Stimulated activated CD8-positive, alpha-beta memory T cell treated with anti-CD3 and anti-CD28 coated beads, Interleukin-4, amount 100 ng/mL, for 24 hours (primary cell): ENCODE measurements around the gene COASY.
A peak's percentile ranks its signal among the peaks of the same experiment; 100 is the strongest.

Experiments
- DNase-seq: peaks from one replicate; pipeline ENCODE4 v3.0.0-alpha.2; 2020; ENCODE audit warnings: low read depth

The COASY gene

DNA sequence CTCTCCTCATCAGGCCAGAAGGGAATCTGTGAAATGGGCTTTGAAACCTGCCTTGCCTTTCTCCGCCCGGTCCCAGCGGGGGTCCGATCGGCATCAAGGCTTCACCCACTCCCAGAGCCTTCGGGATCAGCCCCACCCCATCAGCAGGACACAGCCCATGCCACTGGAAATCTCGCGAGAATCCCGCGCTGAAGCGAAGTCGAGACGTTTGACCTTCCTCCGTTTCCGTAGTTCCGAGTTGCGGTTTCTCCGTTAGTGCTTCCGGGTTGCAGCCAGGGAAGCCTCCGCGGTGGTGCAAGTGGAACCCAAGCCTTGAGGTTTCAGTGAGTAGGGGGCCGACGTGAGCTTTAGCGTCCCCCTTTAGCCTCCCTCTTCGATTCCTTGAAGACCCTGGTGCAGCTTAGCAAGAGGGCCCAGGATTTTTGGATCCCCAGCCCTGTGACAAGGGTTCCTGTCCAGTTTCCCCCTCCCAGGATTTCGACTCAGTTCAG is at the start of gene COASY:
Gene COASY (plus strand): TSS at position 252 of the 491 bp plus-strand sequence. CDS start 475 bp downstream, outside the sequence.
- DNase-seq = peak; percentile 87

DNA sequence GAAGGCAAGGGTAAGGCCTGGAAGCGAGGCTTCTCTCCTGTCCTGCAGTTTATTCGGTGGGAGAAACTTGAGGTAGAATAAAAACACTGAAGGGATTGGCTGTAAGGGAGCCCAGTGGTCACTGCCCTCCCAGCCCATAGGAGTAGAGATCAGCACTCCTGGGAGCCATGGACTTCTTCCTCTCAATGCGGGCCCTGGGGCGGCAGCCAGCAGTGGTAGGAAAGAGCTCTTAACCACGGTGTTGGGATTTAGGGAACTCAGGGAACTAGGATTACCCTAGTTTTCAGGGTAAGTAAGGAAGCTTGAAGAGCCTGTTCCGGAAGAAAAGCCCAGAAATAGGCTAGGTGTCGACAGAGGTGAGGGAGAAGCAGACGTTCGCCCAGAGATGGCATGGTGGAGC is 49.7 kb upstream of the COASY start:
- no peak for DNase-seq

DNA sequence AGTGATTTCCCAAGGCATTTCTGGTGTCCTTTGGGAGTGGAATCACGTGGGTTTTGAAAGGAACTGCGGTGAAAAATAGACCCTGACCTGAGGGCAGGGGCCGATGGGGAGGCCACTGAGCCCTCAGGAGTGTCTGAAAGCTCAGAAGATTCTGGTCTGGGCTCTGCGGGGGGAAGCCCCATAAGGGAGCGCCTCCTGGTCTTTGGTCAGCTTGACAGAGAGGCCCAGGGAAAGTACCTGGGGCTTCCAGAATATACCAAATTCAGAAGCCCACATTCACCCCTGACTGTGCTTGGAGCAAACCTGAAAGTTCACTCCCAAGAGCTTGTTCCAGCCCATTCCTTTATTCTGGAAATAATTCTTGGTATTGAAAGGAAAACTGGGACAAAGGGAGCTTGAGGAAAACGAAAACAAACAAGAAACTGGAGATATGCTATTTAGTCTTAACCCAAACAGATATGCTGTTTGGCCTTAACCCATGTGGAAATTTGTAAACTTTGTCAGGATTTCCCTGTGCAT is 49.2 kb upstream of the COASY start:
- no peak for DNase-seq

DNA sequence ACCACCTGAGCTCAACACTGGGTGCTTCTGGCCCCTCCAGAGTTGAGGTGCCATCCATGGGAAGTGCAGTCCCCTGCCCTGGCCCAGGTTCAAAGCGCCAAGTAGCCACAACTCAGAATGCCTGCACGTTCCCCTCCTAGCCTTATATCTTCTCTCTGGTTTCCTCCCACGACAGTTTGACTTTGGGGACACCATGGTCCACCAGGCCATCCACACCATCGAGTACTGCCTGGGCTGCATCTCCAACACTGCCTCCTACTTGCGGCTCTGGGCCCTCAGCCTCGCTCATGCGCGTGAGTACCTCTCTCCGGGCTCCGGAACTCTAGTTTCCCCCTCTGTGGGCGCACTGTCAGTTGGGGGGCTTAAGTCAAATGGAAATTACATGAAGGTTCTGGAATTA is 48.3 kb upstream of the COASY start:
- DNase-seq = no peak

DNA sequence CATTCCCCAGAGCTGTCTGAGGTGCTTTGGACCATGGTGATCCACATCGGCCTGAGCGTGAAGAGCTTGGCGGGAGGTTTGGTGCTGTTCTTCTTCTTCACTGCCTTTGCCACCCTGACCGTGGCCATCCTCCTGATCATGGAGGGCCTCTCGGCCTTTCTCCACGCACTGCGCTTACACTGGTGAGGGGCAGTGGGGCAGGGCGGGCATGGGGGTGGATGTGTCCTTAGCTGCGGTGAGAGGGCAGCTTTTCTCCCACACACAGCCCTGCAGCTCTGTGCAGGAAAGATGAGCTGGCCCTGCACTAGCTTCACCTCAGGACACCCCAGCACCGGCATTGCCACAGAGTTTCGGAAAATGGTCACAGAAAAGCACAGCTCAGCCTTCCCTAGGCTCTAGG is 47.7 kb upstream of the COASY start:
- no peak for DNase-seq

DNA sequence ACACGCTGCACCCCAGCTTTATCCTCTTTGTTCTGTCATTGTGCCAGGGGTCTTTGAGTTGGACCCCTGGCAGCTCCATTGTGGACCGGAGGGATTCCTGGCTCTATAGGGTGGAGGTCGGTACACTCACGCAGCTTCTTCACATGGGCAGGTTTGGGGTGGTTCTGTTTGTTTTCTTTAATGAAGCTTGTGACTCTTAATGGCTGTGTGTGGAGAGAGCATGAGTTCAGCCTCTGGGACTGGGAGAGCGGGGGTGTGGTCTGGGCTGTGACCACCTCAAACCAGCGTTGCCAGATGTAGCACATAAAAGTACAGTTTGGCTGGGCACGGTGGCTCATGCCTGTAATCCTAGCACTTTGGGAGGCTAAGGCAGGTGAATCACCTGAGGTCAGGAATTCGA is 47.1 kb upstream of the COASY start:
- DNase-seq = no peak

DNA sequence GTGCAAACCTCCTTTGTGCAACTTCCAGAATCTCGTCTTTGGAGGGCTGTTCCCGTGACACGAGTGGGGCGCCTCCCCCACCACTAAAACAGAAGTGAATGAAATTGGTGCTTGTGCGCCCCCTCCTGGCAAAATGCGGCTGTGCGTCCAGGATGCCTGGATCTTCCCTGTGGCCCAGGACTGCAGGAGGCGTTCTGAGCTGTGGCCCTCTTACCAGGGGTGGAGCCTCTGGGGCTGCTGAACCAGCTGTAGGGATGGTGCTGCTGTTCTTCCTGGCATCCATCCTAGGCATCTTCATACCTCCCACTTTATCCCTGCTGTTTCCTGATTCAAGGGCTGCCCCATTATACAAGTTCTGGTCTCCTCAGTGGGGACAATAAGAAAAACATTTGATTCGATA is 44.4 kb upstream of the COASY start:
- DNase-seq = peak; percentile 73

DNA sequence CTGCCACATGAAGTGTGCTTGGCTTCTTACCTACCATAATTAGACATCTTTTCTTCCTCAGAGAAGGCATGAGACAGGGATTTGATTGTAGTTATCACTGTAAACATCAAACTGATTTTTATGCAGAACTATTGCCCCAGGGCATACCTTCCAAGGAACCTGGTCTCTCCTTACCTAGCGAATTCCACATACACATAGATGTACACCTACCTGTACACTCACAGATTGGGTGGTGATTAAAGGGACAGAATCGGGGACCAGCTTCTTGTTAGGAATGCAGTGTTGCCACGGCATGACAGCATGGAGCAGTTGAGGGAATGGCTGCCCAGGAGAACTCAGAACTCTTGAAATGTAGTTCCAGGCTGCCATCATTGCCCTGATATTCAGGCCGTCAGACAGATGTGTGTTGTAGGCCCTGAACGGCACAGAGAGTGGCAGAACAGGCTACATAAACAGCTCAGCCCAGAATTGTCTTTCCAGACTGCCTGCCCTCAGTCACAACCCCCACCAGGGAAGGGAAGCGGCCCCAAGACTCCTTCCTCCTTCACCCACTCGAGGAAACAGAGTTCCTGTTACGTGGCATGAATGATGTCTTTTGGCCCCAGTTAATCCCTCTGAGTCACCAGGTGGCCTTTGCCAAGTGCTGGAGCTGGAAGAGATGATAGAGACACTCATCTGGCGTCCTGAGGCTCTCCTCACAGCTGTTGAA is 43.7 kb upstream of the COASY start:
- DNase-seq = no peak

DNA sequence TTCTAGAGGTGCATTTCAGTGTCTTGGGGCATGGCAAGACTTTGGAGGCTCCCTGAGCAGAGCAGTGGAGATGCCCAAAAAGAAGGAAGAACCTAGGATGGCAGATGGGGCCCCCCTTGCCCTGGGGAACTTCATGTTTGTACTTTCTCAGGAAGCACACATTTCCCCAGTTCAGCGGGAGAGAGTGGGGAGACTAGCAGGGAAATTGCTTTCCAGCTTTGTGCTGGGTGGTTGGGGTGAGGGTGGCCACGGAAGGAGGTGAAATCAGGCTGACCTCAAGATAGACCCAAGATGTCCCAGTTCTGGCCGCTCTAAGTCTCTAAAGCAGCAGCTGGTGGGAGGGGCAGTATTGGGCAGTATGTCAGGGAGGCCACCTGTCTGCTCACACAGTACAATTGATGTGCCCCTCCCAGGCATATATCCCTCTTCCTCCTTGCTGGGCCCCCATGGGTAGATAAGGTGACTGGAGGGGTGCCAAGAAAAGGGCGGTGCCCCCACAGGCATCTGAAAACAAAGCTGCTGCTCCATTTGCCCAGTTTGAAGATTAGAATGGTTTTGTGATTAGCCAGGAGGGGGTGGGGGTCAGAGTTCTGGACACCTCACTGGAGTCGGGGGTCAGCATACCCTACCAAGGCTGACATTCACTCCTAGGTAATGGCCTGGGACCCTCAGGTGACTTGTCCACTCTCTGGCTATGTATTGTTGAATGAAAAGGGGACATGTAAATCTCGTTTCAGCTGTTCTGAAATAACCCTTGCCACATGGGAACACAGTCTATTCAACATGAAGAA is 43.0 kb upstream of the COASY start:
- DNase-seq = no peak

DNA sequence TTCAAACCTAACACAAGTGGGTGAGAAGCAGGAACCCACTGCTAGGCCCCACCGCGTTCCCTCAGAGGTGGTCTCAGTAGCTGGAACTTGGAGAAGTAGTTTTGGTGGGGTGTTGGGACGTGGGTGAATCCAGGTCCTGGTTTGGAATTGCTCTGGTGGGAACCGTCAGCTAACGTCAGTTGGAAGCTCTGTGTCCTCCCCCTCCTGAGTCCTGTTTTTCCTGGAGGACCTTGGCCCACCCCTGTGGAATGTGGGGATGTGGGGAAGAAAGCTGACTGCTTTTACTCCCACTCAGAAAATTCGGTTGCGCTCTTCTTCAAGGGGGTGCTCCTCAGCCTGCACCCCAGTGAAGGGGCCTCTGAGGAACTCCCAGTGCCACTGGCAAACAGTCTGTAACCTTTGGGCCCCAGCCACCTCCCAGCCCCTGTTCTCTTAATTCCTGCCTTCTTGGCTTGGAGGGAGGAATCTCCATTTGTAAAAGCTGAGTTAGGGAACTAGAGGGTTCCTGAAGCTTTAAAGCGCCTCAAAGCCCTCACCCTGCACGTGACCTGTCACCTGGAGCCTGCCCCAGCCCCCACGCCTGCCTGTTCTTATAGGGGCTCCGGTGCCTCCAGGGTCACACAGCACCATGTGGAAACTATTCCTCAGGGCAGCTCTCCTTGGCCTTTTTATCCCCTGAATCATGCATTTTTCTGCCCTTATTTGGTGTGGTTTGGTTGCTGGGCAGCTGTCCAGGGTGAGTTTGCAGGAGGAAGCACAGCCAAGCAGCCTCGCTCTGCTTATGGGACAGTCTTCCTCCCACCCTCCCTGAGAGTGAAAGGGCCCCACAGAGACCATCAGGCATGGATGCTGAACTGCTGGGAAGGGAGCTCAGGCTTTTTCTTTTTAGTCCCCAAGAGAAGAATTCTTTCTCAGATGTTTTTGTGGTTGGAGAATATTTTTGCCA is 42.1 kb upstream of the COASY start:
- no peak for DNase-seq

DNA sequence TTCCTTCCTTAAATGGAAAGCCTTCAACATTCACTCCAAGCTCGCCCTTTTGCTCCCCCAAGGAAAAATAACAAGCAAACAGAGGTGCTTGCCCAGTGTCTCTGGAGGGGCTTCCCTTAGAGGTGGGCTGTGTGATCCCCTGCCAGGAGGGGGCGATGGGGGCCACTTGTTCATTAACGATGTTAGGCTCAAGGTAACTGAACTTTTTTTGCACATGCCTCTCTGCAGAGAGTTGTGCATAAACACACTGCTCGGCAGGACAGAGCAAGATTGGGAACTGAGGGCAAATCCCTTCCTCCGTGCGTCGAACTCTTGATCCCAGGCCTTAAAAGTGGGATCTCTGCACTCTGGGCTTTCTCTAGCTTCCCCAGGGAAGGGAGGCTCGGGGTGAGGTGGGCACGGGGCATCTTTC is 41.4 kb upstream of the COASY start:
- peak; percentile 19 for DNase-seq

DNA sequence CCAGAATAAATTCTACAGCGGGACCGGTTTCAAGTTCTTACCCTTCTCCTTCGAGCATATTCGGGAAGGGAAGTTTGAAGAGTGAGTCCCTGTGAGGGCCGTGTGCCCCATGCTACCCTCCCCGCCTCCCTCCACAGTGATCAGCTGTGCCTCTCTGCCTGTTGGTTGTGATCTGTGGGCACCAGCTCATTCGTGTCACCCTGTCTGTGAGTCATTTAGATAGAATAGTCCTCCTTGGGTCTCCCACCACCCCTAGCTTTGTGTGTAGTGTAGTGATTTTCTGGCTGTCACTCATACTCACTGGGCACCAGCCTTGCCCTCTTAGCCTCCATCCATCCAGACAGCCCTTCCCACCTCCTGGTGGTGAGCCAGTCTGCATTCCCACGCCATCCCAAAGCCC is 40.9 kb upstream of the COASY start:
- DNase-seq = no peak

DNA sequence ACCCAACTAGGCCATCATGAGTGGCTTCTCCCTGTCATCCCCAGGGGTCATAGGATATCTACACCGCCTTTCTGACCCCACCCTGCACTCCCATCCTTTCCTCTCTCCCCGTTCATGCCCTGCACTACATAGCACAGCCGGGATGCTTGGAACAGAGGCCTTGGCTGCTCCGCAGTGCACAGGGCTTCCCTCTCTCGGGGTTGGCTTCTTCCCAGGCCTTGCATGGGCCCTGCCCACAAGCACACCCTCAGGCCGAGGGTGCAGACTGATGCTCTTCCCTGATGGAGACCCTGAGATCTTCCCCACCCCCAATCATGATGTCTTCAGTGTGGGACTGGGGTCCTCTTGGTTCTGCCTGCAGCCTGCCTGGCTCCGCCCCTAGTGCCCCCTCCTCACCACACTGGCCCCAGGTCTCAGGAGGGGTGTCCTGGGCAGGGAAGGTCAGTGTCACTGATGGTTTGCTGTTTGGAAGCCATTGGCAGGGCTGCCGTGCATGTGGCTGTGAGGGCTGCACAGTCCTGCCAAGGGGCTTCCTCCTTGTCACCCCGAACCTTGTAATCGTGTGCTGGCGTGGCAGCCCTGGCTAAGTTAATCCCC is 40.2 kb upstream of the COASY start:
- DNase-seq = no peak

DNA sequence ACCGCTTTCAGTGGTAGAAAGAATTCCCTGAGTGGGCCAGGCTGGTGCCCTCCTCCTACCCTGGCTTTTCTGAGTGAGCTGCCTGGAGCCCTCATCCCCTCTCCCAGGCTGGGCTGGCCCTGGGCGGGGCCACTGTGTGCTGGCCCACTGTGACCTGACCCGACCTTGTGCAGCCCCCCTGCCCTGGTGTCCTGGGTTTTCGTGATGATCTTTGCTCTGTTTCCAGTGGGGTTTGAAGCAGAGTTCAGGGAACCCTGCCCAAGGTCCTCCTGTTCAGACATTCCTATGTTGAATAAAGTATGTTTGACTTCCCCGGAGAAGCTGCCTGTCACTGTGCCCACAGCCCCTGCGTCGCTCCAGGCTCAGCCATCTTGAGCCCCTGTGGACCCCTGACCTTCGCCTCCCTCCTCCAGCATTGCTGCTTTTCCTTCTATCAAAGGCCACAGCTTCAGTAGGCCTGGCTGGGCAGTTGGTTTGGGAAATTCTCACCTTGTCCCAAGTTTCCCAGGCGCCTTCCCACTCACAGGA is 39.6 kb upstream of the COASY start:
- DNase-seq = no peak

DNA sequence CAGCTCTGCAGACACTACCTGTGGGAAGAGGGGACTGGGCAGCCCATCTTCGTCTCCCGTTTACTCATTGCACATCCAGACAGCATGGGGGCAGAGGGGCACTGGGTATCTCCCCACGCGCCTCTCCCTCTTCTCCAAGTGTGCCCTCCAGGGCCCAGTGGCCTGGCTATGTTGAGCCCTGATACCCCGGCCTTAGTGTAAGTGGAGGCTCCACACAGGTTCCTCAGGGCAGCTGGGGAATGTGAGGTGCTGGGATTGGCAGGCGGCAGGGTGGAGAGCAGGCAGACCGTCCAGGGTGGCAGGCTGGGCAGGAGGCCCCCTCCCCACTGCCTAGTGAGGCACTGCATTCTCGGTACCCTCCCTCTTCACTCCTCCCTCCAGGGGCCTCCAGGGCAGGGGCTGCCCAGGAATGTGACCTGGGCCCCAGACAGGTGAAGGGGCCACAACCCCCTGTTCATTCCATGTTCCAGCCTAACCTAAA is 39.1 kb upstream of the COASY start:
- DNase-seq = no peak

DNA sequence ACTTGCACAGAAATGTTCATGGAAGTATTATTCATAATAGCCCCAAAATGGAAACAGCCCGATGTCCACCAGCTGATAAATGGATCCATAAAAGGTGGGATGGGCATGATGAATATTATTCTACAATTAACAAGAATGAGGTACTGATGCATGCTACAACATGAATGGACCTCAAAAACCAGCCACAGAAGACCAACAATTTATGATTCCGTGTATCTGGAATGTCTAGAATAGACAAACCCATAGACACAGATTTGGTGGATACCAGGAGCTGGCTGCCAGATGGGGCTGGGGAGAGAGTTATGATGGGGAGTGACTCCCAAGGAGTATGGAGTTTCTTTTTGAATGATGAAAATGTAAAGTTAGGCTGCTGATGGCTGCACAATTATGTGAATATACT is 36.7 kb upstream of the COASY start:
- DNase-seq = no peak

DNA sequence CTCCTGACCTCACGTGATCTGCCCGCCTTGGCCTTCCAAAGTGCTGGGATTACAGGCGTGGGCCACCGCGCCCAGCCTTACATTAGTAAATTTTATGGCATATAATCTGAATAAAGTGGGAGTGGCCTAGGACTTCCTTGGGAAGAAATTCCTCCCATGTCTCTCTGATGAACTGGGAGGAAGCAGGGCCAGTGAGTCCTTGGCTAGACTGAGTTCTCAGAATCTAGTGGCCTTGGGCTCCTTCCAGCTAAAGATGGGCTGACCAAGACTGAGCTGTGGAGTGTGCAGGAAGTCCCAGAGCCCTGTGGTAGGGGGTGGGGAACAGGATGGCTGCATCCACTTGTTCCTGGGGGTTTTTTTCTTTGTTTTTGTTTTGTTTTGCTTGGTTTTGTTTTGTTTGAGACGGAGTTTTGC is 35.9 kb upstream of the COASY start:
- DNase-seq = no peak

DNA sequence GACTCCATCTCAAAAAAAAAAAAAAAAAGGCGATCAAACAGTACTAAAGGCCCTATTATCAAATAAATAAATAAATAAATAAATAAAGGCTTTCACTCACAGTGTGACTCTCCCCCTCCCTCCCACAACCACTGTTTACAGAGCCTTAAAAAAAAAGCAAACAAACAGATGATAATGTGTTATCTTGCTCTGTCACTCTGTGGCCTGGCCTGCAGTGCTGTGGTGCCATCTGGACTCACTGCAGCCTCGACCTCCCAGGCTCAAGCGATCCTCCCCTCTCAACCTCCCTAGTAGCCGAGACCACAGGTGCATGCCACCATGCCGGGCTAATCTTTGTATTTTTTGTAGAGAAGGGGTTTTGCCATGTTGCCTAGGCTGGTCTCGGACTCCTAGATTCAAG is 34.0 kb upstream of the COASY start:
- no peak for DNase-seq

DNA sequence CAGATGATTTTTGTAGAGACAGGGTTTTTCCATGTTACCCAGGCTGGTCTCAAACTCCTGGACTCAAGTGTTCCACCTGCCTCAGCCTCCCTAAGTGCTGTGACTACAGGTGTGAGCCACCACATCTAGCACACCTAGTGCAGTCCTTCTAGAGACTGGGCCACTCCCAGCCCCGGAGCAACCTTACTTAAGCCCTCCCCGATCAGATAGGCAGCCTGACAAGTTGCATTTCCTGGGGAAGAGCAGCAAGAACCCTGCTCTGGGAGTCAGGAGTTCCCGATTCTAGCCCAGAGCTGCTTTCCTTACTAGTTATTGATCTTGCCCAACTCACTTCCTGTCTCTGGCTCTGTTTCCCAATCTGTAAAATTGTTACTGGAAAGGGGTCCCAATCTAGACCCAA is 32.9 kb upstream of the COASY start:
- no peak for DNase-seq

DNA sequence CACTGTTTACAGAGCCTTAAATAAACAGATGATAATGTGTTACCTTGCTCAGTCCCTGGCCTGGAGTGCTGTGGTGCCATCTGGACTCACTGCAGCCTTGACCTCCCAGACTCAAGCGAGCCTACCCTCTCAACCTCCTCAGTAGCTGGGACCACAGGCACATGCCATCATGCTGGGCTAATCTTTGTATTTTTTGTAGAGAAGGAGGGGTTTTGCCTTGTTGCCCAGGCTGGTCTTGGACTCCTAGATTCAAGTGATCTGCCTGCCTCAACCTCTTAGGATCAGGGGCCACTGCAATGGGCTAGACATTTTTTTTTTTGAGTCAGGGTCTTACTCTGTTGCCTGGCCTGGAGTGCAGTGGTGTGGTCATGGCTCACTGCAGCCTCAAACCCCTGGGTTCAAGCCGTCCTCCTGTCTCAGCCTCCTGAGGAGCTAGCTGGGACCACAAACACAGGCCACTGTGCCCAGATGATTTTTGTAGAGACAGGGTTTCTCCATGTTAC is 30.9 kb upstream of the COASY start:
- DNase-seq = no peak
